ENCODE measurements around the gene CTRB2.
"Not testable (repeated sequence)": the region's sequence is repeated elsewhere in the genome, so short reads cannot be mapped to it uniquely, and the experiment has no call there.

Gene CTRB2

DNA sequence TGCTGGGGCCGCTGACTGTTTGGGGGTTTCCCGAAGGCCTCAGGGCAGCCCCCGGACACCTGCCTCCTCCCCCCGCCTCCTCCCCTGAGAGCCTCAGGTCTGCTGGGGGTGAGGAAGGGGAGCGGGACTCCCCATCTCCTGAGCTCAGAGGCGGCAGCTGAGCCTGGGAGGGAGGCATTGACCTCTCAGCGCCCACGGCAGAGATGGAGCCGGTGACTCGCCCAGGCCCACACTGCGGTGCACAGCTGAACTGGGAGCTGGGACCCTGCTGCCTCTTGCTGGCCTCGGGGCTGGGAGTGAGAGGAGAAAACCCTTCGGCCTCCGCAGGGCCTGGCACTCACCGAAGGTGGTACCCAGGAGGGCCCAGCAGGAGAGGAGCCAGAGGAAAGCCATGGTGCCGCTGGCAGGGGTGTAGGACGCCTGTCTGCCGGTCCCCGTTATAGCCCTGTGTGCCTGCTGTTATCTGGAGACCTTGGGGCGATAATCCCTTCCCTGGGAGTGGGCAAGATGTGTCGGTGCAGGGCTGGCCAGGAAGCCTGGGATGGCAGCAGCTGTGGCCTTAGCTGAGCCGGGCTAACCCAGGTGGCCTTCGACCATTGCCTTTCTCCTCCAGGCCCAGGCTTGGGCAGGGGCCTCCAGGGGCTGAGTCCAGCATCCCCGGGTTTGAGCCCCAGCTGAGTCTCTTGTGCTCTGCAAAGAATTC is at the start of gene CTRB2:
TSS of gene CTRB2 (minus strand) at position 413 of the 703 bp plus-strand sequence. CDS start at position 393, 20 bp downstream.
- no peak for DNase-seq

DNA sequence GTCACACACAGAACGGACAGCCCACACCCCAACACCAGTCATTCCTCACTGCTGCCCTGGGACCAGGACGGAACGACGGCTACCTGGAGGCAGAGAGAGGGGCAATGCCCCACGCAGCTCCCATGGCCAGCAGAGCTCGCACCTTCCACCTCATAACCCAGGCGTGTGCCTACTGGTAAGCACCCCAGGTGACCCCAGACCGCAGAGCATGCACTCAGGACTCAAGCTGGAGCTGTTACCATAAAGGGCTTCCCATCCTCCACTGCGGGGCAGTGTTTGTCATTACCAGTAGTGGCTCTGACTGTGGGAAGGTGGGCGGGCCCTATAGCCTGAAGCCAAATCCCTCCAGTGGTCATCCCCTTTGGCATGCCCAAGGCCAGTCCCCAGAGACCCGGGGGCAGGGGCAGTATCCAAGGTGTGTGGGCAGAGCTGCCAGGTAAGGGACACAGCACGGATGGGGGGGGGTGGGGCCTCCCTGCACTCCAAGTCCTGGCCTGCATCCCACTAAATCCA is 49.2 kb upstream of the CTRB2 start:
- no peak for DNase-seq

DNA sequence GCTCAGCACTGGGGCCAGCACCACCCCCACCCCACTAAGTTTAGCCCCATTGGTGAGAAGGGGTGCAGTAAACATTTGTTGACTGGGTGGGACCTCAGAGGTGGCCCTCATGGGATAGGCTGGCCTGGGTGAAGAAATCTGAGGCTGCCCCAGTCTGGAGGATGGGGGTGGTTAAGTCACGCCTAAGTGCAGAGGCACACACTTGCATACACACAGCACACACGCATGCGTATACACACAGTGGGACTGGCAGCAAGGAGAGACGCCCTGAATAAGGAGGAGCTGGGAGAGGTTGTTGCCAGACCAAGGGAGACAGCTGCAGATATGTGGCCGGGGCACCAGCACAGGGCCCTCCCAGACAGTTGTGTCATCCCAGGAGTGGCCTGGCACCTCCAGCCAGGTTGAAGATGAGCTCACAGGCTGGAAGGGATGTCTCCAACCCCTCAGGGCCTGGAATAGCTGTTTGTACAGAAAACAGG is 47.4 kb upstream of the CTRB2 start:
- no peak for DNase-seq

DNA sequence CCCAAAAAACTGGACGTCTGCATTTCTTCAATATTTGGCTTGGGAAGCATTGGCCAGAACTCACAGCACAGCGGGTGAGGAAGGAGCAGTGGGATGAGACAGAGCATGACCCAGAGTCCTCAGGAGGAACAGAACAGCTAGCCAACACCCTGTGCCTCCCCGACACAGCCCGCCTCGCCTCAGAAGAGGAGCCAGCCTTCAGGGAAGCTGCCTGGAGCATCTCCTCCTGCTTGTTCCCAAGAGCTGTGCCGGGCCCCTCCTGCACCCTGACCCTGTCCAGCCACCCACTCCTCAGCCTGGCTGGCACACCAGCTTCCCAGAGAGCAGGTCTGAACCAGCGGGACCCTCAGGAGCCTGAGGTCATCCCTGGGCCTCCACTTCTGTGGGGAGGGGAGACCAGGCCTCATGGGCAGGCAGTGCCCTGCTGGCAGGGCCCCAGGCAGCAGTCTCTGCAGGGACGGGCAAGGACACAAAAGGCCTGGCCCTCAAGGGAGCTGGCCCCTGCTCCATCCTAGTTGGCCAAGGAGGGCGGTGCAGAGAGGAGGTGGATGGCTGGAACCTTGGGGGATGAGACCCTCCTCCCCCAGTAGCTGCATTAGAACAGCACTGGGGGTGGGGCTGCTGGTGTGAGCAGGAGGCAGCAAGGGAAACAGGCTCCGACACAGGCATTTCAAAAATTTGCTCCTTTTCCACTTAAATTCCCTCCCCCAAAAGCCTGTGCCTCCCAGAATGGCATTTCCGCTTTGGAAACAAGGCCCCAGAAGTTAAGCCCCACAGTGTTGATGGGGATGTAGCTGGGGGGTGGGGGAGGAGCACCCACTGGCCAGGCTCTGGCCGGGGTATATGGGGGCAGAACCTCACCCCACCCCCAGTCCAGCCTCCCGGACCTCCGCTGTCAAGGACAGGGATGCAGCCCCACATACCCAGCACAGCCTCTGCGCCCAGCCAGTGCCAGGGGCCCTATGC is 46.3 kb upstream of the CTRB2 start:
- DNase-seq, result no peak

DNA sequence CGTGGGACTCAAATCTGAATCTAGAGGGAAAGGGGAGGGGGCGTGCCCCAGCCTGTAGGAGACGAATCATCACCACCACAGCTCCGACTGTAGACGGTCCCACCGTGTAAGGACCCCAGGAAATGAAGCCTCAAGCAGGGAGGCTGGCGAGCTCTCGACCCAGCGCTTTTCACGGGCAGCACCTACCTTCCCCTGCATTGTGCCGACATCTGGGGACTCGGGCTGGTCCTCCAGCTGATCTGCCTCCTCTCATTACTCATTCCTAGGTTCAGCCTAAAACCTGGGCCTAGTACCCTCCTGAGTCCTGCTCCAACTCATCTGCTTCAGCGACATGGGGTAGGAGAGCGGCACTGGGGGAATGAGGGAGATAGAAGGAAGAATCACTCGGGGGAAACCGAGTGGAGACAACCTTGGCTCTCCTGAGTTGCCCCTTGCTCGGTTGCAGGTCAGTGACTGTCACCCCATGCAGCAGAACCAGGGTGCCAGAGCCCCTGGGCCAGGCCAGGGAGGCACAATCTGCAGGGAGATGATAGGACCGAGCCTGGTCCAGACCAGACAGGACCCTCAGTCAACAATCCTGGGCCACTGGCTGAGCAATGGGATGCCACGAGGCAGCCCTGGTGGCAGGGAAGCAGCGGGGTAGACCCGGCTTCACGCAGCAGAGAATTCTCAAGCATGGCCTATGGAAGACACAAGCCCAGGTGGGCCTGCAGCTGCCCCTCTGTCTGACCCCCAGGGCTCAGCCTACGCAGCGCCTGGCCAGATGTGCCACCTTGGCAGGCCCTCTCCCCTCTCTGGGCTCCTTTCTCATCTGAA is 45.3 kb upstream of the CTRB2 start:
- no peak for DNase-seq

DNA sequence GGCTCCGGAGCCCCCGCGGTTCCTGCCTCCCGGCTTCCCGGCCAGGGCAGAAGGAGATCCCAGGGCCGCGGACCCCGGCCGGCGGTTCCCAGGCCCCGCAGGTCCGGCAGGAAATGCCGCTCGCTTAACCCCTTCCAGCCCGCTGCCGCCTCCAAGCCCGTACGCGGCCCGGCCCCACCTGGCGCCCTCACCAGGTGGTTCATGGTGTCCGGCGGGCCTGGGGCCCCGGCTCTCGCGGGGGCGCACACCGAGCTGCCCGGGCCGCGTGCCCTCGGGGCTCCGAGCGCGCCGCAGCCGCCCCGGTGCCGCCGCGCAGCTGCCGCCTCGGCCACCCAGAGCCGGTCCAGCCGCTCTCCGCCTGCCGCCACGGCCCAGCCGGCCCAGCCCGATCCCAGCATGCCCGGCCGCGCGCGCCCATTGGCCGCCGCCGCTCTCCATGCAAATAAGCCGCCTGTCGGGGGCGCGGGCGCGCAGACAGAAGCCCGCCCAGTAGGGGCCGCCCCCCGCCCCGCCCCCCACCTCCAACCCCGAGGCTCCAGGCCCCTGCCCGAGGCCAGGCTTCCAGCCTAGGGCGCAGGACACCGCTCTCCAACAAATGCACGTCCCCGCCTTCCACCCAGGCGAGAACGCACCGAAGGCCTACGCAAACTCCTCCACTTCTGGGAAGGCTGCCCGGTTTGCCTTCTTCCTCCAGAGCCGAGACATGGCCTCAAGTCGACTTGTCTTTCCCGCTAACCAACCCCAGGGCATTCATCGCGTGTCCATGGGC is 44.5 kb upstream of the CTRB2 start, which contains the start of gene BCAR1:
TSS of gene BCAR1 (minus strand) at position 345 of the 769 bp plus-strand sequence. CDS start at position 203, 142 bp downstream.
- DNase-seq, result peak; percentile 49 to 50

DNA sequence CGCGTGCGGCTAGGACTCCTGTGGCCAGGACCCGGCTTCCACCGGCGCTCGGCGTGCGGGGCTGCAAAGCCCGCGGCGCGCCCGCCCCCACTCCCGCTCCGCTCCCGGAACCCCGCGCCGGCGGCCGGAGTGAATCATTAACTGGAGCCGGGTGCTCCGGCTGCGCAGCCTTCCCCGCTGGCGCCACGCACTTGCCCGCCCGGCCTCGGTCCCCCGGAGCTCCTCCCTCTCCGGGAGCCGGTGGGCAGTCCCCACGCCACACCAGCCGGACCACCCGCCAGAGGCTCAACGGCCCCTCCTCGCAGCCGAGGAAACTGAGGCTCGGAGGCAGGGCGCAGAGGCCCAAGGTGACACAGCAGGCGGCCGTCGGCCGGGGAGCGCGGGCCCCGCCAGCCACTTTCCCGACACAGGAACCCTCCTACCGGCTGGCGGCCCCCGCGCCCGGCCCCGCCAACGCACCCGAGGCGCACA is 43.9 kb upstream of the CTRB2 start:
- DNase-seq, result peak in 1 of 2 experiments; percentile 10

DNA sequence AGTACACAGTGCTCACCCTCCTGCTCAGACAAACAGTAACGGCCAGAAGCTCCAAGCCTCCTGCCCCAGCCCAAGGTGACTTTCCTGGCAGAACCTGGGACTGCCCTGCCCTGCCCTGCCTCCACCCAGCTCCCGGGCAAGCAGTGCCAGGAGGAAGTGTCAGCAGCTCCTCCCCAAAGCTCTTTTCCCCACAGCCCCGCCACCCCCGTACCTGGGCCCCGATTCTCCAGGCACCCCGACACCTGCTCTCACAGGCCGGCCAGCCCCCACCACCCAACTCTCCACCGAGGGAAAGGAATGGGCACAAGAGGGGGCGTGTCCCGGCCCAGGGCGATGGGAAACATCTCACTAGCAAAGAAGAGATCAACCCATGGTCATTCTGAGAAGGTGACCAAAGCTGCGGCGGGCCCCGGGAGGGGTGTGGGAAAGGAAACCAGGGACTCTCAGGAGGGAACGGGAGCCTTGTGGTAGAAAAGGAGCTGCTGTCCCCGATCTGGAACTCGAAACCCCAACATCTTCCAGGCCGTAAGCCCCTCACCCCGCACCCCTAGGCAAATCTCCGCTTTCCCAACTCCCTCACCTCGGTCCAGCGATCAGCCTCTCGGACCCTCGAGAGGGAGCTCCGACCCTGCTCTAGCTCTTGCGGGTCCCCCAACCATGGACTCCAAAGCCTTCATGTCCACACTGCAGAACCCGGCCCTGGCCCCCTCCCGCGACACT is 43.3 kb upstream of the CTRB2 start:
- no peak for DNase-seq

DNA sequence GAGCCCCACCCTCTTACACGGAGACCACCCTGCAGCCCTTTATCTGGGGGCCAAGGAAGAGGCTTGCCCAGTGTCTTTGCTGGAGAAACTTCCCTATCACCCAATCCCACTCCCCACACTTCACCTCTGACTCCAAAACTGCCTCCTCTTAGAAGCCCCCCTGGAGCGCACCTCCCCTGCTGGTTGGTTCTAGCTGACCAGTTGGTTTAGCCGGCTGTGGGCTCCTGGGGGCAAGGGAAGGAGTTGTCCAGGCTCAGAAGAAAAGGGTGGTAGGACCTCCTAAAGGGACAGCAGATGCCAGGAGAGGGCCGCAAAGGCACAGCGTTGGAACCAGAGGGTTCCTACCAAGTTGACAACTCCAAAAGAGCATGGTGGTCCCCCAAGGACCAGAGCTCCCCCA is 42.5 kb upstream of the CTRB2 start:
- no peak for DNase-seq

DNA sequence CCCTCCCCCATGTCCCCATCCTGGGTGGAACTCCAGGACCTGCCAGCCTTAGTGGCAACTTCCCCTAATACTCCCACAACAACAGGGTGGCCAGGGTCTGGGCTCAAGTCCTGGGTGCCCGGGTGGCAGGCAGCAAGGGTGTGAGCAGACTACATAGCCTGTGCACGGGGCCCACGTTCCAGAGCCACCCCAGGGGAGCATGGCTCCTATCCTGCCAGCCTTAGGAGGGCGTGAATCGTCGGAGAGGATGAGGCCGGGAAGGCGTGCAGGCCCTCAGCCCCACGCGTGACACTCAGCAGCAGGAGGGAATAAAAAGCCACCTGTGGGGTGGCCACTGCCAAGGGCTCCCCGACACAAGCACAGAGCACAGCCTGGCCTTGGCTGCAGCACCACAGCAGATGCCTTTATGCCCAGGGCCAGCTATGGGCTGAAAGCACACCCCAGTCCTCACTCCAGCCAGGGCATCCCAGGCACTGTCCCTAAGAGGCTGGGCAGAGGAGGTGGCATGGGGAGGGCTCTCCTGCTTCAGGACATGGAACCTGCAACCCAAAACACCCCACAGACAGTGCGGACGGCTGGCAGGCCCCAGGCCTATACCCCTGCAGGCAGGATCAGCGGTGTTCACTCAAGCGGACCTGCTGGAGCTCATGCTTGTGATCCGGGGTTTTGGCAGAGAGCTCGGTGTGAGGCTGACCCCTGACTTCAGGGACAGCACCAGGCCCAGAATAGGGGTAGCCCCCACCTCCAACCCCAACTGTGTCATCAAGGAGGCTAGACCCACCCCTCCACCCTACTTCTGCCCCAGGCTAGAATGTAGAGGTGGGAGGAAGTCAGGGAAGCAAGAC is 41.8 kb upstream of the CTRB2 start:
- DNase-seq, result no peak

DNA sequence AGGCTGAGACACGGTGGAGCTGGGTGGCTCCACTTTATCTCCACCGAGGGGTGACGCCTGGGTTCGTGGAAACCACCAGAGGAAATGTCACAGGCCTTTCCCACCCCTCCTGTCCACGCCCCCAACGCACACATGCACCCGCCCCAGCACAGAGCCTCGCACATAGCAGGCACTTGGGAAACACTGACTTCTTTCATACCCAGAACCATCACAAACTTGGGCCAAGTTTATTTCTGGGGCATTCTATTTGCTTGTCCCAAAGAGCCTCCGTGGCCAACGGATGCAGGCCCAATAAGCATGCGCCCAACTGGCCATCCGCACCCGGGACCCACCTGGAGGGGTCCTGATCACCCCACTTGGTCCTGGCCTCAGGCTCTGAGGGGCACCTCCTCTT is 41.2 kb upstream of the CTRB2 start:
- DNase-seq, result no peak

DNA sequence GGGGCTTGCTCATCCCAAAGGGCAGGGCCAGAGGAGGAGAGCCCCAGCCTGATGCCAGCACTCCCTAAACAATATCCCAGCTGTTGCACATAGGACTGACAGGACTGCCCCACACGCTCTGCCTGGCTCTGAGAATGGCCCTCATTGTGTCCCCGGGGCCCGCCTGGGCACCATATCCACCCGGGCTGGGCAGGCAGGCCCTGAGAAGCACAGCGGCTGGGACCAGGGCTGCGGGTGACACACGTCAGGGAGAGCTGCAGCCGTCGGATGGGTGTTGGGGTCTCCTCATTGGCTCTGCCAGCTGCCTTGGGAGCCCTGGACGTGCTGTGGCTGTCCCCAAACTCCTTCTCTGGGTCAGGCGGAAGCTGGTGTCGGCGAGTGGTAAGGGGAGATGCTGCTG is 40.3 kb upstream of the CTRB2 start:
- DNase-seq, result no peak

DNA sequence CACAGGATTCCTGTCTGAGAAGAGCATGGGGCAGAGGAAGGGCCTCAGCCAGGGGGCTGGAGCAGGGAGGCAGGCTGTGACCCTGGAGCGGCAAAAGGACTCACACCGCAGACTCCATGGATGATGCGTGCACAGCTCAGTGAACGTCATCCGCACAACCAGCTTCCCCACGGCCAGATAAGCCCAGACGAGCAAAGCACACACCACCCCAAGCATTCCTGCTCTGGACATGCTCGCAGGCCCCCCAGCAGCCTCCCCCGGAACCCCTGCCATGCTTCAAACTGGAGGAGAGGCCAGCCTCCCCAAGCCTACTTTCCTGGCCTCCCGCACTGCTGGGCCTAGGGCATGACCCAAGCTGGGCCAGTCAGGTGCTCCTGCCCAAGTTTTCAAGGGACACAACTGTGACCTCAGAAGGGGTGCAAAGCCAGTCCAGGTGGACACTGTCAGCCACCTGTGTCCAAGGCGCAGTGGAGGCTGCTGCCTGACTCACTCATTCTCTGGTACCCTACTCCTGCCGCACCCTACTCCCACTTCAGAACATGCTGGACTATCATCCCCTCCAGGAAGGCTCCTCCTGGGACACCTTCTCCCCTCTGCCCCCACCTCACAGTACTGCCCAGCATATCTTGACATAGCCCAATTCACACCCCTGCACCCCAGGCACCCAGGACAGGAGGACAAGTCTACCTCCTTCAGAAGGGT is 39.7 kb upstream of the CTRB2 start:
- DNase-seq, result no peak

DNA sequence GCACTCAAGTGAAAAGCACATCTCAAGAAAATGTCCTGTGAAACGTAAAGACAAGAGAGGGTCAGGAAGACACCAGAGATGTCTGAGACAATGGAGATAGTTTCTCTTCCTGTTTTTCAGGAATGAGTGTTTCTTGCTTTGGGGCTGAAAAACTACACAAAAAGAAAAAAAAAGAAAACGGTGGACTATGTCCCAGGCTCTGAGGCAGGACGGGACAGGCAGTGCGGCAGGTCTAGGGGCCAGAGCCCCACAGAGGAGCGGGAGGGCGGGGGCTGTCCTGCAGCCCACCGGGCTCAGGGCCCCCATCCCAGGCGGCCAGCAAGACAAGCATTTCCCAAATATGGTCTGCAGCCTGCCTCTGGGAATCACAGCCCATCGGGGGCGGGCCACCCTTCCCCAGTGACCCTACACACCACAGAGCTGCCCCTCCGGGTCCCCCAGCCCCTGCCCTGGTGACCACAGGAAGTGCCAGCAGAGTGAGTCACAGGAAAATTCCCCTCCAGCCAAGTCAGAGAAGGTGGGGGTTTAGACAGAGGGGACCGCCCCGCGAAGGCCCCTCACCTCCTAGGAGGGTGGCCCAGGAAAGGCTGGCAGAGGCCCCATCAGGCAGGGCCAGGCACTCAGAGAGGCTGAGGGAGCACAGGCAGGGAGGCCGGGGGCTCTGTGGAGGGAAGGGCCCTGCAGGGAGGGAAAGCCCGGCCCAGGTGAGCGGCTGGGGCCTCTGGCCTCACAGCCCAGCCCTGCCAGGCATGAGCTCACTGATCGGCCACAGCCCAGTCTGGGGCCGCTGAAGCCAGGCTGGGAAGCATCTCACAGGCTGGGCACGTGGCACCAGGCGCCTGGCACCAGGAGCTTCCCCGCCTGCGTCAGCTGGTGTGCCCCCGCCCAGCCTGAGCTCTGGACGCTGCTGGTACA is 38.1 kb upstream of the CTRB2 start:
- no peak for DNase-seq

DNA sequence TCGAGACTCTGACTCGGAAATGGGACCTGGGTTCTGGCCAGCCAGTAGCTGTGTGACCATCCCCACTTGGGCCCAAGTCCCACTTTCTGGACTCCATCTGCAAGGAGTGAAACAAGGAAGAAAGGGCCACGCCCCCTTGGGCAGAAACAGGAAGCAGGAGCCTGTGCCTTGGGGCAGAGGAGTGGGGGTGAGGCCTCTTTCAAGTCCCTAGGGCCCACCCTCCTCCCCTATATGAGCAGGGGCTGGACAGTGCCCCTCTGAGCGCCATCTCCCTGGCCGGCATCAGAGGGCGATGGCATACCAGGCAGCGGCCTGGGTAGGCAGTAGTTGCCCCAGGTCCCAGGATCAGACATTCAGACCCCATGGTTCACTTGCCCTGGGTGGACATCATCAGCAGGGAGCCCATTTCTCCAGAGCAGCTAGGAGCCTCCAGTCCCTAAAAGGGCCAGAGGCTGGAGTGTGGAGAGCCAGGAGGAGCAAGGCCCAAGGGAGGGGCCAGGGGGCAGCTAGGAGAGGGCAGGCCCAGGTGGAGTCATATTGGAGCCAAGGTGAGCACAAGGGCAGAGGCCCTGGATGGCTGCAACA is 37.4 kb upstream of the CTRB2 start:
- DNase-seq, result peak; percentile 38 to 53

DNA sequence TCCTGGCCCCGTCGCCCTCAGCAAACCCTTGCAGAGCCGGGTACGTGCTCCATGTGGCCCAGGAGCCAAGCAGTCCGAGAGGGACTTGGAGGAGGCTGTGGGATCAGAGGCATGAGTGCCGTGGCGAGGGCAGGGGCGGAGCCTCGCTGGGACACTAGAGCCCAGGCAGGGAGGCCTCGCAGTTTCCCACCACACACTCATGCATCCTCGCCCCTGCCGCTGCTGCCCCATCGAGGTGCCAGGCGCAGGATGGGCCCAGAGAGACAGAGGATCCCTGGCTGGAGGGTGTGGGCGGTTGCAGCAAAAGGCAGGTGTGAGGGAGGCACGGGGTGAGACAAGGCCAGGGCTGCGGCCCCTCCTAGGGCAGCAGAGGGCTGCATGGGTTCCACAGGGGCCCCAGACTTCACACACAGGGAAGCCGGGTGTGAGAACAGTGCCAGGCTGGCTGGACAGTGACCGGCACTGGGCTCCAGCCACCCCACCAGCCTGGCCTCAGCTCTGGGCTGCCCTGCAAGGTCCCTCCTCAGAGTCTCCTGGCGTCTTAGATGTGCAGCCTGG is 36.8 kb upstream of the CTRB2 start:
- DNase-seq, result no peak

DNA sequence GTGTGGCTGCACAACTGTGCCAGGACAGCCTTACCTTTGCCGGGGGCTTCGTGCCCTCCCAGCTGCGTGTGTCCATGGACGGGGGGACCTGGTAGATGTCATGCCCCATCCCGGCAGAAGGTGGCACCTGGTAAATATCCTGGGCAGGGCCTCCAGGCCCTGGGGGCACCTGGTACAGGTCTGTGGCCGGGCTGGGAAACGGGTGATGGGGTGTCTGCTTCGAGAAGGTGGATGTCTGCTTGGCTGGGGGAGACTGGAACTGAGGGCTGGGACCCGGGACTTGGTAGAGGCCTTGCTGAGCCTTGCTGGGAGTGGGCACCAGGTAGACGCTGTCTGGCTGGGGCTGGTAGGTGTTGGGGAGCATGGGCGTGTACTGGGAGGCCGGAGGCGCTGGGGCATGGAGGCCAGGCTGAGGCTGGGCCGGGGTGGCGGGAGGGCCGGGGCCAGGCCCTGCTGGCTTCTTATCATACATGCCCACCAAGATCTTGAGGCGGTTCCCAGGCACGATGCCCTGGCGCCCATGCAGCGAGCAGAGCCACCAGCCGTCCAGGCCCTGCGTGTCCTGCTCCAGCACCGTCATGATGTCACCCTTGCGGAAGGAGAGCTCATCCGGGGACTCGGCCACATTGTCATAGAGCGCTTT is 35.6 kb upstream of the CTRB2 start:
- not testable (repeated sequence) for DNase-seq
